NT2/D1 (cell line): ENCODE data around the gene GPX2.

Experiments used
- SUZ12 ChIP-seq: IDR thresholded peaks from 2 replicates; pipeline ENCODE4 v1.6.1; 2011; ENCODE audit not compliant: insufficient read length, insufficient read depth; ENCODE audit errors: extremely low read depth
- YY1 ChIP-seq: IDR thresholded peaks from 2 replicates; pipeline ENCODE4 v1.6.1; 2011; ENCODE audit not compliant: insufficient read length, insufficient read depth

- no peak for TF ChIP-seq SUZ12
- TF ChIP-seq YY1 = no peak
Observed at GRCh38 chr14:64910847-64911495, 31.6 kb downstream of the GPX2 start.
